ENCODE results near the gene FGF14.
A peak's percentile ranks its signal among the peaks of the same experiment; 100 is the strongest.

FGF14 gene

GRCh38 chr13:102402290-102402689, 442 bp upstream of the FGF14 start:
- H3K4me3 ChIP-seq (ENCODE audit: low read length), result peak overlapping the region; percentile 24
- WGBS (ENCODE audit: extremely low coverage, insufficient coverage, low lambda C conversion rate), result no CpG with 5 or more reads among the region's 14 CpGs
- H3K27ac ChIP-seq (ENCODE audit: low read depth, low read length), result no peak overlapping the region
- H3K9ac ChIP-seq (ENCODE audit: low read length), result peak overlapping the region; percentile 60
- H3K4ac ChIP-seq (ENCODE audit: low read depth, low read length), result no peak overlapping the region
- no peaks in the 10 kb centered on the region for H3K79me2 ChIP-seq (ENCODE audit: control insufficient read depth, insufficient read depth, low read length)
- H3K4me1 ChIP-seq (ENCODE audit: control insufficient read depth, low read depth, low read length), result peaks cover 2% of the 10 kb centered on the region
- H3K56ac ChIP-seq (ENCODE audit: low read length), result peak overlapping the region; percentile 30
- H4K8ac ChIP-seq (ENCODE audit: low read depth, low read length), result no peak overlapping the region
- no peak overlapping the region for H2BK5ac ChIP-seq (ENCODE audit: low read length)
- H3K18ac ChIP-seq (ENCODE audit: low read length), result no peak overlapping the region
- H3K79me1 ChIP-seq (ENCODE audit: low read length), result no peaks in the 10 kb centered on the region
- H2AK5ac ChIP-seq (ENCODE audit: low read length), result no peak overlapping the region
- H3K36me3 ChIP-seq (ENCODE audit: control insufficient read depth, insufficient read depth, low read length), result no peaks in the 10 kb centered on the region
- peak overlapping the region; percentile 70 for H3K4me2 ChIP-seq (ENCODE audit: low read length)
- no peak overlapping the region for H2BK120ac ChIP-seq (ENCODE audit: low read depth, low read length)
- no peak overlapping the region for H2BK15ac ChIP-seq (replicated peaks; ENCODE audit: low read depth)
- no peak overlapping the region for H4K5ac ChIP-seq (ENCODE audit: low read length)
- peak; percentile 96 for DNase-seq
- peaks cover 3% of the 10 kb centered on the region for H3K27me3 ChIP-seq (ENCODE audit: insufficient read depth, low read length, poor library complexity)
- H3K23ac ChIP-seq (ENCODE audit: low read length), result no peak overlapping the region

GRCh38 chr13:102401265-102401664, 583 bp downstream of the FGF14 start:
- Histone ChIP-seq H3K79me1 (ENCODE audit: low read length) (no peaks in the 10 kb centered on the region), H3K36me3 (ENCODE audit: control insufficient read depth, insufficient read depth, low read length) (no peaks in the 10 kb centered on the region), H3K18ac (ENCODE audit: low read length) (no peak overlapping the region), H3K4me1 (ENCODE audit: control insufficient read depth, low read depth, low read length) (peaks cover 2% of the 10 kb centered on the region), H3K79me2 (ENCODE audit: control insufficient read depth, insufficient read depth, low read length) (no peaks in the 10 kb centered on the region), H3K56ac (ENCODE audit: low read length) (peak overlapping the region; percentile 6), H2AK5ac (ENCODE audit: low read length) (no peak overlapping the region), H2BK15ac (replicated peaks; ENCODE audit: low read depth) (no peak overlapping the region), H3K23ac (ENCODE audit: low read length) (no peak overlapping the region), H2BK5ac (ENCODE audit: low read length) (no peak overlapping the region), H3K9ac (ENCODE audit: low read length) (peak overlapping the region; percentile 57), H3K4ac (ENCODE audit: low read depth, low read length) (no peak overlapping the region), H3K4me3 (ENCODE audit: low read length) (peak overlapping the region; percentile 7), H4K8ac (ENCODE audit: low read depth, low read length) (no peak overlapping the region), H3K4me2 (ENCODE audit: low read length) (peak overlapping the region; percentile 79), H4K5ac (ENCODE audit: low read length) (no peak overlapping the region), H2BK120ac (ENCODE audit: low read depth, low read length) (no peak overlapping the region), H3K27me3 (ENCODE audit: insufficient read depth, low read length, poor library complexity) (peaks cover 3% of the 10 kb centered on the region), H3K27ac (ENCODE audit: low read depth, low read length) (no peak overlapping the region)
- DNase-seq, result no peak
- WGBS (ENCODE audit: extremely low coverage, insufficient coverage, low lambda C conversion rate), result no CpG with 5 or more reads among the region's 7 CpGs

- Histone ChIP-seq H3K56ac (ENCODE audit: low read length) (peak overlapping the region; percentile 76), H2BK120ac (ENCODE audit: low read depth, low read length) (no peak overlapping the region), H3K18ac (ENCODE audit: low read length) (no peak overlapping the region), H3K79me1 (ENCODE audit: low read length) (no peaks in the 10 kb centered on the region), H4K5ac (ENCODE audit: low read length) (no peak overlapping the region), H3K4me3 (ENCODE audit: low read length) (peak overlapping the region; percentile 33), H3K4me1 (ENCODE audit: control insufficient read depth, low read depth, low read length) (peaks cover 2% of the 10 kb centered on the region), H3K36me3 (ENCODE audit: control insufficient read depth, insufficient read depth, low read length) (no peaks in the 10 kb centered on the region), H3K27ac (ENCODE audit: low read depth, low read length) (no peak overlapping the region), H2BK15ac (replicated peaks; ENCODE audit: low read depth) (no peak overlapping the region), H2BK5ac (ENCODE audit: low read length) (no peak overlapping the region), H3K4ac (ENCODE audit: low read depth, low read length) (no peak overlapping the region), H2AK5ac (ENCODE audit: low read length) (no peak overlapping the region), H4K8ac (ENCODE audit: low read depth, low read length) (no peak overlapping the region), H3K79me2 (ENCODE audit: control insufficient read depth, insufficient read depth, low read length) (no peaks in the 10 kb centered on the region), H3K27me3 (ENCODE audit: insufficient read depth, low read length, poor library complexity) (peaks cover 3% of the 10 kb centered on the region), H3K9ac (ENCODE audit: low read length) (peak overlapping the region; percentile 57), H3K4me2 (ENCODE audit: low read length) (peak overlapping the region; percentile 79), H3K23ac (ENCODE audit: low read length) (no peak overlapping the region)
- no CpG with 5 or more reads among the region's 24 CpGs for WGBS (ENCODE audit: extremely low coverage, insufficient coverage, low lambda C conversion rate)
- DNase-seq, result peak; percentile 37
These were observed 1.1 kb downstream of the FGF14 start for GRCh38 chr13:102400675-102401145.

GRCh38 chr13:102399791-102400674, 1.8 kb downstream of the FGF14 start:
- H3K27ac ChIP-seq (ENCODE audit: low read depth, low read length), result no peak overlapping the region
- no peak overlapping the region for H3K4ac ChIP-seq (ENCODE audit: low read depth, low read length)
- H2AK5ac ChIP-seq (ENCODE audit: low read length), result no peak overlapping the region
- peak overlapping the region; percentile 76 for H3K56ac ChIP-seq (ENCODE audit: low read length)
- peak overlapping the region; percentile 33 for H3K4me3 ChIP-seq (ENCODE audit: low read length)
- H3K79me2 ChIP-seq (ENCODE audit: control insufficient read depth, insufficient read depth, low read length), result no peaks in the 10 kb centered on the region
- H3K79me1 ChIP-seq (ENCODE audit: low read length), result no peaks in the 10 kb centered on the region
- peak; percentile 32 for DNase-seq
- peaks cover 3% of the 10 kb centered on the region for H3K27me3 ChIP-seq (ENCODE audit: insufficient read depth, low read length, poor library complexity)
- no peak overlapping the region for H2BK15ac ChIP-seq (replicated peaks; ENCODE audit: low read depth)
- WGBS (ENCODE audit: extremely low coverage, insufficient coverage, low lambda C conversion rate), result no CpG with 5 or more reads among the region's 58 CpGs
- peak overlapping the region; percentile 57 for H3K9ac ChIP-seq (ENCODE audit: low read length)
- peaks cover 5% of the 10 kb centered on the region for H3K4me1 ChIP-seq (ENCODE audit: control insufficient read depth, low read depth, low read length)
- H3K4me2 ChIP-seq (ENCODE audit: low read length), result peak overlapping the region; percentile 79
- no peak overlapping the region for H4K5ac ChIP-seq (ENCODE audit: low read length)
- H3K18ac ChIP-seq (ENCODE audit: low read length), result no peak overlapping the region
- no peak overlapping the region for H3K23ac ChIP-seq (ENCODE audit: low read length)
- no peaks in the 10 kb centered on the region for H3K36me3 ChIP-seq (ENCODE audit: control insufficient read depth, insufficient read depth, low read length)
- H4K8ac ChIP-seq (ENCODE audit: low read depth, low read length), result no peak overlapping the region
- no peak overlapping the region for H2BK120ac ChIP-seq (ENCODE audit: low read depth, low read length)
- no peak overlapping the region for H2BK5ac ChIP-seq (ENCODE audit: low read length)

- H3K79me1 ChIP-seq (ENCODE audit: low read length), result no peaks in the 10 kb centered on the region
- no peak overlapping the region for H2AK5ac ChIP-seq (ENCODE audit: low read length)
- no peaks in the 10 kb centered on the region for H3K79me2 ChIP-seq (ENCODE audit: control insufficient read depth, insufficient read depth, low read length)
- H3K9ac ChIP-seq (ENCODE audit: low read length), result no peak overlapping the region
- no peak overlapping the region for H3K27ac ChIP-seq (ENCODE audit: low read depth, low read length)
- no peak overlapping the region for H3K4me2 ChIP-seq (ENCODE audit: low read length)
- no peak for DNase-seq
- no CpG with 5 or more reads among the region's 2 CpGs for WGBS (ENCODE audit: extremely low coverage, insufficient coverage, low lambda C conversion rate)
- no peak overlapping the region for H3K18ac ChIP-seq (ENCODE audit: low read length)
- H3K4me3 ChIP-seq (ENCODE audit: low read length), result no peak overlapping the region
- no peak overlapping the region for H4K8ac ChIP-seq (ENCODE audit: low read depth, low read length)
- H3K56ac ChIP-seq (ENCODE audit: low read length), result no peak overlapping the region
- H3K27me3 ChIP-seq (ENCODE audit: insufficient read depth, low read length, poor library complexity), result peaks cover 3% of the 10 kb centered on the region
- no peak overlapping the region for H3K23ac ChIP-seq (ENCODE audit: low read length)
- no peak overlapping the region for H3K4ac ChIP-seq (ENCODE audit: low read depth, low read length)
- H3K36me3 ChIP-seq (ENCODE audit: control insufficient read depth, insufficient read depth, low read length), result no peaks in the 10 kb centered on the region
- no peak overlapping the region for H4K5ac ChIP-seq (ENCODE audit: low read length)
- peaks cover 5% of the 10 kb centered on the region for H3K4me1 ChIP-seq (ENCODE audit: control insufficient read depth, low read depth, low read length)
- H2BK5ac ChIP-seq (ENCODE audit: low read length), result no peak overlapping the region
- no peak overlapping the region for H2BK120ac ChIP-seq (ENCODE audit: low read depth, low read length)
- H2BK15ac ChIP-seq (replicated peaks; ENCODE audit: low read depth), result no peak overlapping the region
These were observed 5.9 kb downstream of the FGF14 start for GRCh38 chr13:102395939-102396338.
